Panc1 (cell line): Measurements from ENCODE around the gene C8A. TPM values are rescaled to one million over a fixed set of nuclear protein-coding genes. Genes with fewer than 3 reads are reported as not detected.

ENCODE experiments used
- ATAC-seq: fragments of 200-7000 bp; cut with Tn5 transposase; 2 replicates; pipeline ENCODE4 v1.9.1; 2020; ENCODE audit warnings: mild to moderate bottlenecking, moderate library complexity
- BruUV-seq: library from RNA; stranded (reverse); fragments of 400-500 nt; replicated peaks from 2 replicates; lab custom pipeline; 2021; lab: Mats Ljungman, UMichigan
- CTCF ChIA-PET: fragments of 300-600 bp; sonication (Branson Sonifier 250); formaldehyde crosslinking; loops from one replicate; lab custom pipeline; 2022; ENCODE audit warnings: antibody characterized with exemption; lab: Charles Lee
- POLR2A ChIA-PET: fragments of 300-600 bp; sonication (Branson Sonifier 250); formaldehyde crosslinking; loops from one replicate; lab custom pipeline; 2022; ENCODE audit warnings: antibody characterized with exemption; lab: Charles Lee
- DNase-seq: peaks from one replicate; pipeline ENCODE4 v3.0.0-alpha.2; 2010; ENCODE audit warnings: low read depth, low spot score
- H3K27ac ChIP-seq: 2 replicates; pipeline ENCODE4 v1.5.1; 2011; ENCODE audit warnings: mild to moderate bottlenecking, low read length, inconsistent platforms
- H3K27me3 ChIP-seq: fragments of 200-500 bp; sonication (Bioruptor generic); 2 replicates; pipeline ENCODE4 v1.6.0; 2014; ENCODE audit warnings: low read length, inconsistent platforms; ENCODE audit not compliant: control insufficient read depth, insufficient read depth
- H3K36me3 ChIP-seq: fragments of 200-500 bp; sonication (Bioruptor generic); 2 replicates; pipeline ENCODE4 v1.5.1; 2014; ENCODE audit warnings: inconsistent platforms, mild to moderate bottlenecking, low read length, moderate library complexity; ENCODE audit not compliant: control insufficient read depth, insufficient read depth
- H3K4me1 ChIP-seq: 2 replicates; pipeline ENCODE4 v1.5.1; 2011; ENCODE audit warnings: inconsistent platforms, mild to moderate bottlenecking, low read length, moderate library complexity; ENCODE audit not compliant: control insufficient read depth, insufficient read depth
- H3K4me3 ChIP-seq, 2 experiments: 2 replicates each; pipeline ENCODE4 v1.5.1; 2011 to 2012; ENCODE audit warnings: low read depth in 2 of 2, low read length in 2 of 2, mild to moderate bottlenecking in 2 of 2, inconsistent platforms in 1 of 2, moderate library complexity in 1 of 2
- H3K9me3 ChIP-seq: fragments of 200-500 bp; sonication (Bioruptor generic); 2 replicates; pipeline ENCODE4 v1.5.1; 2014; ENCODE audit warnings: low read depth, mild to moderate bottlenecking, inconsistent platforms, low read length, moderate library complexity; ENCODE audit not compliant: control insufficient read depth, insufficient read depth
- CTCF ChIP-seq: fragments of 450-650 bp; IDR thresholded peaks from 2 replicates; pipeline ENCODE4 v1.5.1; 2017; ENCODE audit warnings: mild to moderate bottlenecking
- POLR2AphosphoS5 ChIP-seq: IDR thresholded peaks from 2 replicates; pipeline ENCODE4 v1.6.1; 2012; ENCODE audit warnings: mild to moderate bottlenecking, low read depth, low read length, moderate library complexity
- REST ChIP-seq, 2 experiments: IDR thresholded peaks; 2 replicates each; pipeline ENCODE4 v1.6.1; 2011 to 2012; ENCODE audit warnings: low read depth in 2 of 2, control low read depth in 1 of 2, low read length in 1 of 2, mild to moderate bottlenecking in 1 of 2, moderate library complexity in 1 of 2; ENCODE audit not compliant: insufficient read depth in 1 of 2
- SIN3A ChIP-seq: IDR thresholded peaks from 2 replicates; pipeline ENCODE4 v1.6.1; 2012; ENCODE audit warnings: low read depth, mild to moderate bottlenecking, low read length, moderate library complexity, borderline replicate concordance; ENCODE audit not compliant: insufficient read depth
- TCF7L2 ChIP-seq: IDR thresholded peaks from 2 replicates; pipeline ENCODE4 v1.6.1; 2011; ENCODE audit warnings: mild to moderate bottlenecking, low read depth, low read length, inconsistent platforms
- in situ Hi-C: cut with HindIII; loops from 2 replicates; pipeline ENCODE4 v1.10.0; 2016; ENCODE audit warnings: low sequenced_read_pairs, low pct_unique_long_range_greater_than_20kb
- intact Hi-C: fragments of 100-400 bp; cut with micrococcal nuclease; formaldehyde crosslinking; loops from one replicate; pipeline ENCODE4 v1.10.0; 2022; ENCODE audit not compliant: unreplicated experiment
- total RNA-seq: library from RNA; stranded (reverse); gene quantifications from one replicate; pipeline ENCODE4 v1.2.1, GENCODE V29; 2021; ENCODE audit not compliant: unreplicated experiment

The C8A gene
- total RNA-seq, 1 experiment from 2014 or later, result not detected

DNA sequence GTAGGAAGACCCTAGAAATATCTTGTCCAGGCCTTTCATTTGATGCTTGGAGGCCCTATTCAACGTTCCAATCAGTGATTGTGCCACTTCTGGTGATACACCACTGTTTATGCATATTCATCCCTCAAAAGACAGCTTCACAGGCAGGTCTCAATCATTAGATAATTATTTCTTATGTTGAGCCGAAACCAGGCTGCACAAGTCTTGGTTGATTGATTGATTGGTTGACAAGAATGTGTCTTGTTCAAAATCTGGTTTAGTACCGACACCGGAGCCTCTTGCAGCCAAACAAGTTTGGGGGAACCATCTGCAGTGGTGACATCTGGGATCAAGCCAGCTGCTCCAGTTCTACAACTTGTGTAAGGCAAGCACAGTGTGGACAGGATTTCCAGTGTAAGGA, 20.1 kb downstream of the C8A start:
- peaks cover 5% of the 10 kb centered on the region; the same call in 1 of the 2 replicates for H3K27me3 ChIP-seq
- H3K27ac ChIP-seq, result no peak overlapping the region
- no peak overlapping the region for H3K4me3 ChIP-seq
- ChIA-PET POLR2A (no interaction called here), CTCF (no interaction called here)
- TF ChIP-seq TCF7L2 (no peak), REST (IDR thresholded peaks at IDR 0.05; ENCODE audit: insufficient read depth in 1 of 2, low read depth in 2 of 2, low read length in 1 of 2) (no peak), POLR2AphosphoS5 (no peak), CTCF (no peak), SIN3A (no peak)
- in situ Hi-C loops (no loop called here), intact Hi-C loops (no loop called here)
- DNase-seq (no peak), ATAC-seq (no peak)
- H3K9me3 ChIP-seq, result no peaks in the 10 kb centered on the region
- BruUV-seq, result no TSS peak
- H3K36me3 ChIP-seq, result no peaks in the 10 kb centered on the region
- H3K4me1 ChIP-seq, result no peaks in the 10 kb centered on the region

- intact Hi-C loops, result no loop called here
These were observed 23.4 kb downstream of the C8A start for GRCh38 chr1:56877973-56878372.

More at GRCh38 chr1:56877973-56878372, 23.4 kb downstream of the C8A start:
- ChIA-PET POLR2A (no interaction called here), CTCF (no interaction called here)
- no TSS peak for BruUV-seq
- TF ChIP-seq TCF7L2, result no peak
- no peak for TF ChIP-seq SIN3A
- no peak for TF ChIP-seq REST (IDR thresholded peaks at IDR 0.05; ENCODE audit: insufficient read depth in 1 of 2, low read depth in 2 of 2, low read length in 1 of 2)
- no peak for TF ChIP-seq CTCF
- TF ChIP-seq POLR2AphosphoS5, result no peak
- Histone ChIP-seq H3K27me3 (0 out of 2 replicates have a peak, but pooled peaks cover 5% of the 10 kb centered on the region), H3K9me3 (no peaks in the 10 kb centered on the region), H3K4me1 (no peaks in the 10 kb centered on the region), H3K4me3 (no peak overlapping the region), H3K27ac (no peak overlapping the region), H3K36me3 (no peaks in the 10 kb centered on the region)
- ATAC-seq (no peak), DNase-seq (no peak)
- in situ Hi-C loops, result no loop called here
